HT-29 (cell line): Measurements from ENCODE around the gene RNLS. TPM values are rescaled to one million over a fixed set of nuclear protein-coding genes. Genes with fewer than 3 reads are reported as not detected.
"Not testable (repeated sequence)": the region's sequence is repeated elsewhere in the genome, so short reads cannot be mapped to it uniquely, and the experiment has no call there.

Experiments used
- DNase-seq: peaks from one replicate; pipeline ENCODE4 v3.0.0-alpha.2; 2015; ENCODE audit warnings: low spot score
- total RNA-seq: library from RNA; depleted of rRNA; stranded (reverse); fragments of >200 nt; shearing (Covaris generic); gene quantifications from 2 replicates; pipeline ENCODE4 v1.2.3, GENCODE V29; 2014

Gene RNLS
- total RNA-seq, 1 experiment from 2014 or later, result 25.1 TPM

GRCh38 chr10:88388324-88388723 is 194.8 kb downstream of the RNLS start:
- DNase-seq, result no peak

GRCh38 chr10:88386821-88387773 is 196.0 kb downstream of the RNLS start:
- DNase-seq, result peak; percentile 65

DNA sequence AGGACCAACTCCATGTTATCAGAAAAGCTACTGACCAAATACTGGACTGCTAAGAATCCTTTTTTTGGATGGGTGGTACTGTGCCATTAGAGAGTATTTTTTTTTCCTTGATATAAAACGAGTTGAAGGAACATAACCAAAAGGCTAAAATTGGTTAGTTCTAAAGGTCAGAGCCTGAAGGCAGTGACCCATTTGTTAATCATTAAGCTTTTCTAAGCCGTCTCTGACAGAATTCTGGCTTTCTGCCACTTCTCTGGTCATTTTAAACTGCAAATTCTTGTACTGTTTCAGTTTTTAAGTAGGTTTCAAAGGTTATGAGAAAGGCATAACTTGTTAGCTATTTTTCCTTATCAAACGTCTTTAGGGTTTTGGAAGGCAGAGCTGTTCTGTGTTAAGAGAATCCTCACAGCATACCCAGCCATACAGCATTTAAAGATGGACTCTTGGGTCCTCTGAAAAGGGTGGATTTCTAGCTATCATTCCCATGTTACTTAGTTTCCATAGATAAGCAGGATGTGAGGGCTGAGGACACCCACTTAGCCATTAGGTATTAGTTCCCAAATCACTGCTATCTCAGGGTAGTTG is 196.8 kb downstream of the RNLS start:
- DNase-seq, result peak; percentile 82

DNA sequence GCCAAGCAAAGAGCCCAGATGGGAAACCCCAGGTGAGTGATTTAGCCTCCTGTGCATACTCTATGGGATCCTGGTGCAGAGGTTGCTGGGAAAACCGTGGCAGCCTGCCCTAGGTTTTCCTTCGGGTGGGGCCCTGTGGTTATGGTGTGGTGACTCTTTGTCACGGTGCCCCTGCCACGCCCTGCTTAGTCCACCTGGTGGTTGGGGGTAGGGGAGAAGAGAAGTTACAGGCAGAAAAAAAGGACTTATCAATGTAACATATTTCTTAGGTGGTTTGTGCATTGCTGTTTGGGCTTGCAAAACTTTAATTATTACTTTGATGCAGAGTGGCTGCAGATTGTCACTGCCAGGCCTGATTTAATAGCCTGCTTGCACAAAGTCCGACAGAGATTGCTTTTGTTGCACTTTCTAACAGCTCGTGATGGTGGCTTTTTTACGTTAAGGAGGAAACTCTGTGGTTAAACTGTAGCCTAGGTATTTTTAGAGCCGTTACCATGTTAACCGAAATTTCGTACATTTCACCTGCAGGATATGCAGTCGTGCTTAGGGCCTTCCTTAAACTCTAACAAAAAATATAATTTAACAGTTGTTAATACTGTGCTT is 197.4 kb downstream of the RNLS start:
- DNase-seq, result peak; percentile 92

- DNase-seq, result no peak
Observed at GRCh38 chr10:88383276-88383675, 199.8 kb downstream of the RNLS start.

- DNase-seq, result no peak
Observed at GRCh38 chr10:88382699-88383098, 200.4 kb downstream of the RNLS start.

DNA sequence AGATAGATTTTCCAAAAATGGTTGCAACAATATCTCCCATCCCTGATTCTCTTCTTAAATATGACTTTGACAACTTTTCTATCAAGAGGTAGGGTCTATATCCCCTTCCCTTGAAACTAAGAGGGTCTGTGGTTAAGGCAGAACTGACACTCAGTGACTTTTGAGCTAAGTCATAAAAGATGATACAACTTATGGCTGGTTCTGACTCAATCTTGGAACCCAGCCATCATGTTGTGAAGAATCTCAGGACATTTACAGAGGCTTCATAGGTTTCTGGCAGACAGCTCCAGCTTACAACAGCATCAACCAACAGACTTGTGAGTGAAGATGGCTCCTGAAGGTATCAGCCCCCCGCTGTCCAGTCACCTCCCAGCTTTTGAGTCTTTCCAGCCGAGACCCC is 203.5 kb downstream of the RNLS start:
- peak; percentile 13 for DNase-seq

DNA sequence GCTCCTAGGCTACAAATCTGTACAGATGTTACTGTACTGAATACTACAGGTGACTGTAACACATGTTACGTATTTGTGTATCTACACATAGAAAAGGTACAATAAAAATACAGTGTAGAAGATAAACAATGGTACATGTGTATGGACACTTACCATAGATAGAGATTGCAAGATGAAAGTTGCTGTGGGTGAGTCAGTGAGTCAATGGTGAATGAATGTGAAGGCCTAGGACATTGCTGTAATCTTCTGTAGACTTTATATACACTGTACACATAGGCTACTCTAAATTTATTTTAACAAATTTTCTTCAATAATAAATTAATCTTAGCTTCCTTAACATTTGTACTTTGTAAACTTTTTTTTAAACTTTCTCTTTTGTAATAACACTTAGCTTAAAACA is 205.6 kb downstream of the RNLS start:
- no peak for DNase-seq

DNA sequence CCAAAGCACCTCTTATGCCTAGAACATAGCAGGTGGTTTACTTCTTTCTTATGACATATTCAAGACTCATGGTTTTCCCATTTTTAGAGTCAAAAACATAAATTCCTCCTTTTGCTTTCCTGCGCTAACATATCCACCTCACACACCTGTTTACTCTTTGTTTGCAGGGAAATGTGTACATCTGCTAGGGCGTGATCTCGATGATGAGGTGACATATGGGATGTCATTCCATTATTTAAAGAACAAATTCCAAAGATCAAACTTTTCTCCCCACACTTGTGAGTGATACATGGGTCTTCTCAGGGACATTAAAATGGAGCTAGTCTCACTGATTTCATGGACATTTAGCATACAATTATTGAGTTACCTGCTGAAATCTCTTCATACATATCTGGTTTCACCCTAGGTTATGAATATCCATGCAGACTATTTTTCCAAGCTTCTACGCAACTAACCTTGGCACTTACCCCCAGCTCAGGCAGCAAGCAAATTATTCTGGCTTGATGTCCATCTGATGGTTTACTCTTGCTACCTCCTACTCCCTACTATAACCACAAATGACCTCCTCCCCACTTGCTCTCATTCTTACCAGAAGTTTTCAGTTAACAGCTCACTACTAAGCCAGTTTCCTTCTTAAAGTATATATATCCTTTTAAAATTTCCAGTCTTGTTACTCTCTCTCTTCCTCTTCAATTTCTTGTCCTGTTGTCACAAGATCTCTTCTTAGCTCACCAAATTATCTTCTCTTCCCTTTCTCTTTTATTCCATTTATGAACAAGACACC is 208.5 kb downstream of the RNLS start:
- DNase-seq, result no peak

DNA sequence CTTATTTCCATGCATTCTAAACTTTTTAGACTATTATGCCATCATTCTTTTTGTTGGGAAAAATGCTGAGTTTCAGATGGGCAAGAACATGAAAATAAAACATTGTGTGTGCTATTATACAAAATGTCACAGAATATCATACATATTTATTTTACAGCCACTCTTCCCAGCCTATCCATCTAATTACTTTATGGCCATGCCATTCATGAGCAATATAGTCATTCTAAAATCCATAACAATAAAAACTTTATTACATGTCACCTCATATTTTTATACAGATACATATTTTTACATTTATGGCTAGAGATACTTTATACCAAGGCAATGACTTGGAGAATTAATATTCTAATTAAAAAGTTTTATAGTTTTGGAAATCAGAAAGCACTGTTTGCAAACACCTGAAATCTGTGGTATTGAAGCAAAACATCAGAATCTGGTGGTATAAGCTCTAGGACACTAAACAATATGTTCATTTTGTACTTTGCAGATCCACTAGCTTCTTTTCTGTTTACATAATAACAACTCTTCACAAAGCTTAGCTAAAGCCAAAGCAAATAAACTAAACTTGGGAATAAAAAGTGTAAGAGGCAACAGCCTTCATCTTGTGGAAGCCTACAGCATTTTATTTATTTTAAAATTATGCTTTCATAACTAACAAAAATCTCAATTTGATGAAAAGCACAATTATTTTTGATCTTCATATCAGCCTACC is 210.1 kb downstream of the RNLS start:
- no peak for DNase-seq

GRCh38 chr10:88372051-88372715 is 210.9 kb downstream of the RNLS start:
- no peak for DNase-seq

GRCh38 chr10:88370713-88371112 is 212.4 kb downstream of the RNLS start:
- DNase-seq, result no peak

DNA sequence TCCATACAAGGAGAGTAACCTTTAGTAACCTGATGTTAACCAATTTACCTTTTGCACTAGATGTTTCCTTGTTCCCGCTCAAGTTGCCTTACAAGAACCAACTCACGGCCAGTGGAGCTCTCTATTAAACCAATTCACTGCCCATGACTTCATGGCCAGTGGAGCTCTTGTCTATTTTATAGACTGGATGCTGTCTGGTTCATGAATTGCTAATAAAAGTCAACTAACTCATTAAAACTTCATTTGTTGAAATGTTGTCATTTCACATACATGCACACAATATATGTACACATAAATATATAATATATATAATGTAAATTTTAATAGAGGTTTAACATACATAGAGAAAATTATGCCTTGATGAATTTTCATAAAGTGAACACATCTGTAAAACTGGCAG is 216.3 kb downstream of the RNLS start:
- DNase-seq, result no peak

- no peak for DNase-seq
Observed at GRCh38 chr10:88361995-88362807, 220.9 kb downstream of the RNLS start.

DNA sequence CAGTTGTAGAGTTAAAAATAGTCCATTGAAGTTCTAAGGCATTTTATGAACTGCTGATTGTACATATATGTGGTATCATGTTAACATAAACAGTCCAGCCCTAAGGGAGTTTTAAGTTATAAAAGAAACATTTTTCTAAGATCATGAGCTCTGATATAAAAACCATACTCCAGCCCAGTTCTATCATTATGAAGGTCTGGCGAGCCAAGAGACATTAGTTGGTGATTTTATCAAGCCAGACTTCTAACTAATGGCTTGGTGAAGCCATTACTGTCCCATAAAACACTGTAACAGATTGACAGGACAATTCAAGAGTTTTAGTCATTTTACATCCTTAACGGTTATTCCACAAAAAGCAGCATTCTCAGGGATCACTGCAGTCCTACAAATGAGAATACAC is 221.6 kb downstream of the RNLS start:
- no peak for DNase-seq

DNA sequence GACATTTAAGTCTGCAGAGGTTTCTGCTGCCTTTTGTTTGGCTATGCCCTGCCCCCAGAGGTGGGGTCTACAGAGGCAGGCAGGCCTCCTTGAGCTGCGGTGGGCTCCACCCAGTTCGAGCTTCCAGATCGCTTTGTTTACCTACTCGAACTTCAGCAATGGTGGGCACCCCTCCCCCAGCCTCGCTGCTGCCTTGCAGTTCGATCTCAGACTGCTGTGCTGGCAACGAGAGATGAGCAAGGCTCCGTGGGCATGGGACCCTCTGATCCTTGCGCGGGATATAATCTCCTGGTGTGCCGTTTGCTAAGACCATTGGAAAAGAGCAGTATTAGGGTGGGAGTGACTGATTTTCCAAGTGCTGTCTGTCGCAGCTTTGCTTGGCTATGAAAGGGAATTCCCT is 227.4 kb downstream of the RNLS start:
- not testable (repeated sequence) for DNase-seq

- no peak for DNase-seq
Observed at GRCh38 chr10:88347597-88348304, 235.4 kb downstream of the RNLS start.

DNA sequence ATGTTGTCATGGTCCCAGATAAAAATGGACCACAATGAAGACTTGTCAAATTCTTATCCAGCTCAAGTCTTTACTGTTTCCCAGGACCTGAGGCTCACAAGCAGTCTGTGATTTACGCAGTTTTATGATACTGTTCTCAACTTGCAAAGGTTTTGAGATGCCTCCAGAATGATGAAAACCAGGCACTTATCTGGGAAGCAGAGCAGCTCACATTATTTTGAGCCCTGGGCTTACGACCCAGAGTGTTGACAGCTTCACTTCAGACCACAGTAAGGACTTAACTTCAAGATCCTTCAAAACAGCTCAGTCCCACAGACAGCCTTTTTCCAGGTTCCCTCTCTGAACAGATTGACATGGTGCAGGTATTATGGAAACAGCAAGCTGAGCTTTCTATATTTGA is 236.1 kb downstream of the RNLS start:
- no peak for DNase-seq
